ENCODE results near the gene CRADD.

GRCh38 chr12:93879476-93880421 is 202.6 kb downstream of the CRADD start:
- TF ChIP-seq CTCF (conservative IDR thresholded peaks at IDR 0.05 in 1 of 2, IDR thresholded peaks at IDR 0.05 in 1 of 2; ENCODE audit: extremely low read depth in 1 of 2, insufficient read depth in 1 of 2, low read depth in 1 of 2, low read length in 2 of 2) (no peak), EZH2 (IDR thresholded peaks at IDR 0.05; ENCODE audit: borderline replicate concordance, low read length) (no peak)

Data from mammary epithelial cell (primary cell).